ENCODE data around the gene RMRP. TPM values are rescaled to one million over a fixed set of nuclear protein-coding genes. Genes with fewer than 3 reads are reported as not detected.
"Not testable (repeated sequence)": the region's sequence is repeated elsewhere in the genome, so short reads cannot be mapped to it uniquely, and the experiment has no call there.

Gene RMRP
- total and polyA plus RNA-seq, 2 donors, result 13.0 to 22,838 TPM

DNA sequence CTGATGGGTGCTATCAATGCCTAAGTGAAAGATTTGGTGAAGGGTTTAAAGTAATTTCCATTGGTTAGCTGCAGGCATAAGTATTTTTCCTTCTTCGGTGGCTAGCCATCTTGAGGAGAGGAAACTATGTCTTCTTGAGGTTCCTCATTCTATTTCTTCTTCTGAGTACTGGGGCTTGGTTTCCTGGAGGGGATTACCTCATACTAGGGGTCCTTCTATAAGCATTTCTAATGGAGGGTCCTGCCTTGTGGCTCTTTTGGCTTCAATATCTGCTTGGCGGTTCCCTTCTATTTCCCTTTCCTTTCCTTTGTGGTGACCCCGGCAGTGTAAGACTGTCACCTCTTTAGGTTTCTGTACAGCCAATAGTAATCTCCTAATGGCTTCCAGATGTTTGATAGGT is 16.3 kb downstream of the RMRP start:
- not testable (repeated sequence) for H3K27me3 ChIP-seq (ENCODE audit: control insufficient read depth in 2 of 2, insufficient read depth in 1 of 2, low read length in 1 of 2)
- peaks cover 12 to 22% of the 10 kb centered on the region in 2 donors for H3K4me1 ChIP-seq (ENCODE audit: control insufficient read depth in 2 of 2, insufficient read depth in 2 of 2, low read length in 2 of 2)
- 64% methylated on average over 3 of the region's 3 CpGs for WGBS

DNA sequence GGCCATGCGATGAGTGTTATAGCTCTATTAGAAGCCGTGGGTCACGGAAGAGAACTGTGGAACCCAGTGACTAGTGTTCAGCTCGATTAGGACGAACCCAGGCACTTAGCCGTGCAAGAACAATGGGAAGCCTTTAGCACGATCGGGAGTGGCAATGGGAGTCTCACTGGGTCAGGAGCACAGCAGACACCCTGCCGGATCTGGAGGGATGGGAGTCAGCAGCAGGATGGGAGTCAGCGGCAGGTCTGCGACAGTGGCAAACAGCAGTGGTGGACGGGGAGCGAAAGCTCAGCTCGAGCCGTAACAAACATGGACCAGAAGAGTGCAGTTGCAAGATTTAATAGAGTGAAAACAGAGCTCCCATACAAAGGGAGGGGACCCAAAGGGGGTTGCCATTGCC is 17.4 kb downstream of the RMRP start:
- H3K9me3 ChIP-seq (ENCODE audit: control insufficient read depth in 2 of 2, insufficient read depth in 1 of 2, low read length in 1 of 2); H3K4me3 ChIP-seq (ENCODE audit: low read length in 2 of 2); DNase-seq (ENCODE audit: low read depth in 6 of 9, low spot score in 9 of 9); H3K27ac ChIP-seq (ENCODE audit: low read depth in 1 of 2, low read length in 1 of 2); H3K36me3 ChIP-seq (ENCODE audit: control insufficient read depth in 2 of 2, insufficient read depth in 2 of 2, low read length in 1 of 2); H3K27me3 ChIP-seq (ENCODE audit: control insufficient read depth in 2 of 2, insufficient read depth in 1 of 2, low read length in 1 of 2): not testable (repeated sequence)
- over 99% methylated on average over 15 of the region's 15 CpGs for WGBS
- H3K4me1 ChIP-seq (ENCODE audit: control insufficient read depth in 2 of 2, insufficient read depth in 2 of 2, low read length in 2 of 2), result peaks cover 9 to 18% of the 10 kb centered on the region in 2 donors

More for the DNA sequence above, 16.3 kb downstream of the RMRP start:
- H3K9me3 ChIP-seq (ENCODE audit: control insufficient read depth in 2 of 2, insufficient read depth in 1 of 2, low read length in 1 of 2); H3K4me3 ChIP-seq (ENCODE audit: low read length in 2 of 2); DNase-seq (ENCODE audit: low read depth in 6 of 9, low spot score in 9 of 9); H3K27ac ChIP-seq (ENCODE audit: low read depth in 1 of 2, low read length in 1 of 2); H3K36me3 ChIP-seq (ENCODE audit: control insufficient read depth in 2 of 2, insufficient read depth in 2 of 2, low read length in 1 of 2): not testable (repeated sequence)

DNA sequence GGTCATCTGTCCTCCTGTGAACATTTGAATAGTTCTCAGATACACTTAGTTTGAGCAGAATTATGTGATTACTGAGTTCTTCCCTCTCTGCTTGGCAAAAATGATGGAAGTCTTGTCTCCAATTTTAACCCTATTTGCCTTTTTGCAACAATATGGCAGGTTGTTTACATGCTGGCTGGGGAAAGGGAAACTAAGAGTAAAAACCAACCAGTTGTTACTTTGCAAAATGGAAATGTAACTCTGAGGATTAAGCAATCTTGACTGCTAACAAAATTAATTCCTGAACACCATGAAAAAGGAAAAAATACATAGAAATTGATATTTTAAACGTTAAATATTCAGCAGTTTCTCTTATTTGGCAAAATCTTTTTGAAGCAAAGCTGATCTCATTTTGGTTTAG is 18.2 kb downstream of the RMRP start:
- no peak for DNase-seq (ENCODE audit: low read depth in 6 of 9, low spot score in 9 of 9)
- peaks cover 0 to 8% of the 10 kb centered on the region in 2 donors for H3K36me3 ChIP-seq (ENCODE audit: control insufficient read depth in 2 of 2, insufficient read depth in 2 of 2, low read length in 1 of 2)
- no peak overlapping the region for H3K4me3 ChIP-seq (ENCODE audit: low read length in 2 of 2)
- no peaks in the 10 kb centered on the region for H3K9me3 ChIP-seq (ENCODE audit: control insufficient read depth in 2 of 2, insufficient read depth in 1 of 2, low read length in 1 of 2)
- no peaks in the 10 kb centered on the region for H3K27me3 ChIP-seq (ENCODE audit: control insufficient read depth in 2 of 2, insufficient read depth in 1 of 2, low read length in 1 of 2)
- peak overlapping the region in 1 of 2 donors; percentile 56 for H3K27ac ChIP-seq (ENCODE audit: low read depth in 1 of 2, low read length in 1 of 2)
- 100% methylated on average over 1 of the region's 1 CpG for WGBS
- H3K4me1 ChIP-seq (ENCODE audit: control insufficient read depth in 2 of 2, insufficient read depth in 2 of 2, low read length in 2 of 2), result peaks cover 8 to 10% of the 10 kb centered on the region in 2 donors

DNA sequence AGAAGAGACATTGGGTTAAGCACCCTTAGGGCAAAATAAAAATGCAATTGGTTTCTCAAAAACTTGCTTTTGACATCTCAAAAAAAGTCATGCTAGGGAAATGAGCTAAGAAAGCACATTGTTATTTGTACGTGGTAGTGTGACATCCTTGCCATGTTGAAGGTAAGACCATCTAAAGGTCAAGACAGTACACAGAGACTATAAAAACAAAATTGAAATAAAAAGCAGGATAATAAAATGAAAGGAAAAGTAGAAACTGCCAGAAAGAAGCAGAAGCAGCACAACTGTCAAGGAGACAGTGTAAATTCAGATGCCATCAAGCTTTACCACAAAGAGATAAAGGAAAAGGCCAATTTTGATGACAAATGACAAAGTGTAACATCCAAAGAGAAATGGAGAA is 18.6 kb downstream of the RMRP start:
- not testable (repeated sequence) for H3K36me3 ChIP-seq (ENCODE audit: control insufficient read depth in 2 of 2, insufficient read depth in 2 of 2, low read length in 1 of 2); DNase-seq (ENCODE audit: low read depth in 6 of 9, low spot score in 9 of 9); H3K9me3 ChIP-seq (ENCODE audit: control insufficient read depth in 2 of 2, insufficient read depth in 1 of 2, low read length in 1 of 2); H3K4me3 ChIP-seq (ENCODE audit: low read length in 2 of 2); H3K4me1 ChIP-seq (ENCODE audit: control insufficient read depth in 2 of 2, insufficient read depth in 2 of 2, low read length in 2 of 2); H3K27me3 ChIP-seq (ENCODE audit: control insufficient read depth in 2 of 2, insufficient read depth in 1 of 2, low read length in 1 of 2)
- H3K27ac ChIP-seq (ENCODE audit: low read depth in 1 of 2, low read length in 1 of 2), result peak overlapping the region in 1 of 2 donors; percentile 56
- 60% methylated on average over 1 of the region's 1 CpG for WGBS

DNA sequence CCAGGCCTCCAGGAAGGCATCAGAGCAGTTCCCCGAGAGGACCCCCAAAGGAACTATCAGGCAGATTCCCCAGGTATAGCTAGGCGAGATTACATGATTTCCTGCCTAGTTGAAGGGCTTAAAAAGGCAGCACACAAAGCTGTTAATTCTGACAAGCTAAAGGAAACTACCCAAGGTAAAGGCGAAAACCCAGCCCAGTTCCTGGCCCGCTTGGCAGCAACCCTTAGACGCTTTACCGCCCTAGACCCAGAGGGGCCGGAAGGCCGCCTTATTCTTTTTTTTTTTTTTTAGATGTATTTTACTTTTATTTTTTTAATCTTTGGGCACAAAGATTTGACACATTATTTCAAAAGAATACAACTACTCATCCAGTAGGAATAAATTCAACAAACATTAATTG is 19.1 kb downstream of the RMRP start:
- H3K27me3 ChIP-seq (ENCODE audit: control insufficient read depth in 2 of 2, insufficient read depth in 1 of 2, low read length in 1 of 2); H3K4me1 ChIP-seq (ENCODE audit: control insufficient read depth in 2 of 2, insufficient read depth in 2 of 2, low read length in 2 of 2); H3K4me3 ChIP-seq (ENCODE audit: low read length in 2 of 2); H3K9me3 ChIP-seq (ENCODE audit: control insufficient read depth in 2 of 2, insufficient read depth in 1 of 2, low read length in 1 of 2); H3K36me3 ChIP-seq (ENCODE audit: control insufficient read depth in 2 of 2, insufficient read depth in 2 of 2, low read length in 1 of 2): not testable (repeated sequence)
- H3K27ac ChIP-seq (ENCODE audit: low read depth in 1 of 2, low read length in 1 of 2), result peak overlapping the region; percentile 18 to 23
- DNase-seq (ENCODE audit: low read depth in 6 of 9, low spot score in 9 of 9), result peak in 1 of 9 donors; percentile 54
- 35% methylated on average over 7 of the region's 8 CpGs for WGBS

DNA sequence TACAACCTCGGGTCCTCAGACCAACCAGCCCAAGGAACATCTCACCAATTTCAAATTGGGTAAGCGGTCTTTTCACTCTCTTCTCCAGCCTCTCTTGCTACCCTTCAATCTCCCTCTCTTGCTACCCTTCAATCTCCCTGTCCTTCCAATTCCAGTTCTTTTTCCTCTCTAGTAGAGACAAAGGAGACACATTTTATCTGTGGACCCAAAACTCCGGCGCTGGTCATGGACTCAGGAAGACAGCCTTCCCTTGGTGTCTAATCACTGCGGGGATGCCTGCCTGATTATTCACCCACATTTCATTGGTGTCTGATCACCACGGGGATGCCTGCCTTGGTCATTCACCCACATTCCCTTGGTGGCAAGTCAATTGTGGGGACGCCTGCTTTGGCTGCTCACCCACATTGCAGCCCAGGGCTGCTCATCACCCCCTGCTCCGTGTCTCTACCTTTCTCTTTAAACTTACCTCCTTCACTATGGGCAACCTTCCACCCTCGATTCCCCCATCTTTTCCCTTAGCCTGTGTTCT is 20.3 kb downstream of the RMRP start:
- WGBS, result 99% methylated on average over 9 of the region's 9 CpGs
- H3K4me1 ChIP-seq (ENCODE audit: control insufficient read depth in 2 of 2, insufficient read depth in 2 of 2, low read length in 2 of 2); H3K9me3 ChIP-seq (ENCODE audit: control insufficient read depth in 2 of 2, insufficient read depth in 1 of 2, low read length in 1 of 2); H3K4me3 ChIP-seq (ENCODE audit: low read length in 2 of 2); H3K36me3 ChIP-seq (ENCODE audit: control insufficient read depth in 2 of 2, insufficient read depth in 2 of 2, low read length in 1 of 2); H3K27ac ChIP-seq (ENCODE audit: low read depth in 1 of 2, low read length in 1 of 2); DNase-seq (ENCODE audit: low read depth in 6 of 9, low spot score in 9 of 9); H3K27me3 ChIP-seq (ENCODE audit: control insufficient read depth in 2 of 2, insufficient read depth in 1 of 2, low read length in 1 of 2): not testable (repeated sequence)

DNA sequence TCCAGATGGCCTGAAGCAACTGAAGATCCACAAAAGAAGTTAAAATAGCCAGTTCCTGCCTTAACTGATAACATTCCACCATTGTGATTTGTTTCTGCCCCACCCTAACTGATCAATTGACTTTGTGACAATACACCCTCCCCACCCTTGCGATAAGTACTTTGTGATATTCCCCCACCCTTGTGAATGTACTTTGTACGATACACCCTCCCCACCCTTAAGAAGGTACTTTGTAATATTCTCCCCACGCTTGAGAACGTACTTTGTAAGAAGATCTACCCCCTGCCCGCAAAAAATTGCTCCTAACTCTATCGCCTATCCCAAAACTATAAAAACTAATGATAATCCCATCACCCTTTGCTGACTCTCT is 21.0 kb downstream of the RMRP start:
- H3K4me1 ChIP-seq (ENCODE audit: control insufficient read depth in 2 of 2, insufficient read depth in 2 of 2, low read length in 2 of 2); DNase-seq (ENCODE audit: low read depth in 6 of 9, low spot score in 9 of 9); H3K36me3 ChIP-seq (ENCODE audit: control insufficient read depth in 2 of 2, insufficient read depth in 2 of 2, low read length in 1 of 2); H3K9me3 ChIP-seq (ENCODE audit: control insufficient read depth in 2 of 2, insufficient read depth in 1 of 2, low read length in 1 of 2); H3K27ac ChIP-seq (ENCODE audit: low read depth in 1 of 2, low read length in 1 of 2); H3K4me3 ChIP-seq (ENCODE audit: low read length in 2 of 2); H3K27me3 ChIP-seq (ENCODE audit: control insufficient read depth in 2 of 2, insufficient read depth in 1 of 2, low read length in 1 of 2): not testable (repeated sequence)
- WGBS, result 97% methylated on average over 6 of the region's 6 CpGs

DNA sequence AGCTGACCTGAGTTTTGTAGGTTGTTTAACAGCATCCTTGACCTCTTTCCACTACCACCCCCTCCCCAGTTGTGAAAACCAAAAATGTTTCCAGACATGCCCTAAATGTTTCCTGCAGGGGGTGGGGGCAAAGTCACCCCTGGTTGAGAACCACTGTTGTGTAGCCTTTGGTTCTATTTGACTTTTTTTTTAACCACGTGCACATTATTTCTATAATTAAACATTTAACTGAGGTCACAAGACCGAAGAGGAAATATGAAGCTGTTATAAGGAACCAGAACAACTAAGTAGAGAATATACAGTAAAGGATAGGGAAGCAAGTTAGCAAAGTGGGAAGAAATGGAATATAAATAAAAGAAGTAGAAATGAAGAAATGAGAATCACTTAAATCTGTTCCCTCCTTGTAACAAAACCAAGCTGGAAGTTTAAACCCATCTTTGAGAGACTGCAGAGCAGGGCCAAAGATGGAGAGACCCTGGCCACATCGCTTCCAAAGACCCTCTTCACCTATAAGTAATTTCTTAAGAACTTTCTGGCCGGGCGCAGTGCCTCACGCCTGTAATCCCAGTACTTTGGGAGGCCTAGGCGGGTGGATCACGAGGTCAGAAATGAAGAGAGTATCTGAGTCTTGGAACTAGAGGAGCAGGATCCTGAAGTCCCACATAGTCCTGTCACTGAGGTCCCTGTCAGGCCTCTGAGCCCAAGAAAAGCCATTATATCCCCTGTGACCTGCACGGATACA is 21.5 kb downstream of the RMRP start:
- Histone ChIP-seq H3K27ac (ENCODE audit: low read depth in 1 of 2, low read length in 1 of 2) (no peak overlapping the region), H3K27me3 (ENCODE audit: control insufficient read depth in 2 of 2, insufficient read depth in 1 of 2, low read length in 1 of 2) (no peaks in the 10 kb centered on the region), H3K9me3 (ENCODE audit: control insufficient read depth in 2 of 2, insufficient read depth in 1 of 2, low read length in 1 of 2) (no peaks in the 10 kb centered on the region), H3K4me1 (ENCODE audit: control insufficient read depth in 2 of 2, insufficient read depth in 2 of 2, low read length in 2 of 2) (peaks cover 5 to 7% of the 10 kb centered on the region in 2 donors), H3K4me3 (ENCODE audit: low read length in 2 of 2) (no peak overlapping the region), H3K36me3 (ENCODE audit: control insufficient read depth in 2 of 2, insufficient read depth in 2 of 2, low read length in 1 of 2) (no peaks in the 10 kb centered on the region)
- 81% methylated on average over 9 of the region's 9 CpGs for WGBS
- DNase-seq (ENCODE audit: low read depth in 6 of 9, low spot score in 9 of 9), result no peak

DNA sequence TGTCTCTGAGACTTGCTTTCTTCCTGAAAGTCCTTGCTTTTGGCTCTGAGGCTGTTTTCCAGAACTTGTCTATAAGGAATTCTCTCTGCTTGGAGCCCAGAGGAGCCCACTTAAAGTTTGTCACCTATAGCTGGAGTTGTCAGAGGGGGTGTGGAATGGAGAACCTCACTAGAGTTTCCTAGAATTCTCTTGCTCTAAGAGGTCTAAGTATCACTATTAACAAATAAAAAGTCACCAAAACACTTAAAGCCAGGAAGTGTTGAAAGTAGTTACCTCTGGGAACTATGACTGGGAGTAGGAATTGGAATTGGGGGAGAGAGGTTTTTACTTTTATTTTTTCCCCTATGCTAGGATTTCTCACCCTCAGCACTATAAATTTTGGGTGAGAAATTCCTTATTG is 22.1 kb downstream of the RMRP start:
- DNase-seq (ENCODE audit: low read depth in 6 of 9, low spot score in 9 of 9), result no peak
- H3K9me3 ChIP-seq (ENCODE audit: control insufficient read depth in 2 of 2, insufficient read depth in 1 of 2, low read length in 1 of 2), result no peaks in the 10 kb centered on the region
- H3K36me3 ChIP-seq (ENCODE audit: control insufficient read depth in 2 of 2, insufficient read depth in 2 of 2, low read length in 1 of 2), result no peaks in the 10 kb centered on the region
- no peak overlapping the region for H3K27ac ChIP-seq (ENCODE audit: low read depth in 1 of 2, low read length in 1 of 2)
- H3K27me3 ChIP-seq (ENCODE audit: control insufficient read depth in 2 of 2, insufficient read depth in 1 of 2, low read length in 1 of 2), result no peaks in the 10 kb centered on the region
- peaks cover 5 to 7% of the 10 kb centered on the region in 2 donors for H3K4me1 ChIP-seq (ENCODE audit: control insufficient read depth in 2 of 2, insufficient read depth in 2 of 2, low read length in 2 of 2)
- H3K4me3 ChIP-seq (ENCODE audit: low read length in 2 of 2), result no peak overlapping the region
